ENCODE results near the gene ATP5IF1. TPM values are rescaled to one million over a fixed set of nuclear protein-coding genes. Genes with fewer than 3 reads are reported as not detected.

ATP5IF1 gene
- total and polyA plus RNA-seq, 2 of the 8 experiments (the other 6 are each of a cell fraction or from before 2014, with no cell fraction given) = 198 to 242 TPM

DNA sequence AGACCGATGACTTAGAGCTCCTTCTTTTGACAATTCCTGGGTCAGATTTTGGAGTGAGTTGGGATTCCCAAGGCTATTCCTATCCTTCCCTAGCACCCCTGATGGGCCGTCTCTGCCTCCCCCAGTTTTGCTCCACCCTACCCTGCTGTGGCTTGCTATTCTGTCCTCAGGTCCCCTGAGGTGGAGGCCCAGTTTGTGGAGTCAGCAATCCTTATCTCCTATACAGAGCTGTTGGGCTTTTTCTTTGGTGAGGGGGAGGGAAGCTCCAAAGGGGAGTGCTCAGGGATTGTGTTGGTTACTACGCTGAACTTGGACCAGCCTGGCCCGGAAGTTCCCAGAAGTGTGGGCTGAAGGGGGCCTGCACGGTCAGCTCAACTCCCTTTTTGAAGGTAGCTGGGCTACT lies 31.0 kb downstream of the ATP5IF1 start (continued):
- TF ChIP-seq EP300 (IDR thresholded peaks at IDR 0.05; ENCODE audit: borderline replicate concordance in 1 of 2, low read depth in 2 of 2, low read length in 2 of 2) (no peak), RXRA (IDR thresholded peaks at IDR 0.05; ENCODE audit: insufficient read depth, low read depth, low read length) (no peak), EGR1 (IDR thresholded peaks at IDR 0.05; ENCODE audit: borderline replicate concordance, low read depth, low read length) (no peak)

All from H1 (cell line).